ENCODE measurements around the gene MRPL58. TPM values are rescaled to one million over a fixed set of nuclear protein-coding genes. Genes with fewer than 3 reads are reported as not detected.

MRPL58 gene
- total RNA-seq, 1 experiment from 2014 or later: 41.9 TPM

DNA sequence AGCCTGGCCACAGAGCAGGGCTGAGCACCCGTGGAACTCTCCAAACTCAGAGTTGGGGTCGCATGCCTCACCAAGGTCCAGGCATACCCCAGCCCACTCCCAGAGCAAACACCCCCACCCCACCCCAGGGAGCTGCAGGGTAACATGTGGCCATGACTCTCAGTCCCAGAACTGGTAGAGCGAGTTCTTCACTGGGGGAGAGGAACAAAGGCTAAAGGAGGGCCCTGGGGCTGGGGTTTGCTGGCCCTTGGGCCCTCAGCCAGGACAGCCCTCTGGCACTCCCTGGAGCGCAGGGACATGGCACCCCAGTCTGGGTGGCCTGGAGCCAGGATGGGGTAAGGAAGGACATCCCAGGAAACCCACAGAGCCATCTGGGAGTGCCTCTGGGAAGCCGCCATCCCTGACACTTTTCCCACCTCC lies 44.1 kb upstream of the MRPL58 start:
- ATAC-seq (no peak), DNase-seq (ENCODE audit: low spot score) (no peak)
- CTCF ChIA-PET: interaction anchor here (1.2 to 7.5 kb wide), 7 partner anchors 6 to 106 kb away, joined by 3 to 133 read pairs (median 5); partner anchors contain the start of genes CDR2L, MRPL58 and OTOP2
- Mint-ChIP-seq H3K9me3 (no peaks in the 10 kb centered on the region), H3K4me3 (no peak overlapping the region), H3K36me3 (no peaks in the 10 kb centered on the region), H3K4me1 (peaks cover 14% of the 10 kb centered on the region), H3K27ac (no peak overlapping the region), H3K27me3 (ENCODE audit: low read depth) (peaks cover 26% of the 10 kb centered on the region)
- TF ChIP-seq NR3C1 (CRISPR knock-in tag; conservative IDR thresholded peaks at IDR 0.05; ENCODE audit: low read depth): no peak
- TF ChIP-seq, protein P1, sequence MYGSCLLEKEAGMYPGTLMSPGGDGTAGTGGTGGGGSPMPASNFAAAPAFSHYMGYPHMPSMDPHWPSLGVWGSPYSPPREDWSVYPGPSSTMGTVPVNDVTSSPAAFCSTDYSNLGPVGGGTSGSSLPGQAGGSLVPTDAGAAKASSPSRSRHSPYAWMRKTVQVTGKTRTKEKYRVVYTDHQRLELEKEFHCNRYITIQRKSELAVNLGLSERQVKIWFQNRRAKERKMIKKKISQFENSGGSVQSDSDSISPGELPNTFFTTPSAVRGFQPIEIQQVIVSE (CRISPR knock-in tag; IDR thresholded peaks at IDR 0.05; ENCODE audit: borderline replicate concordance): no peak
- TF ChIP-seq, protein P2, sequence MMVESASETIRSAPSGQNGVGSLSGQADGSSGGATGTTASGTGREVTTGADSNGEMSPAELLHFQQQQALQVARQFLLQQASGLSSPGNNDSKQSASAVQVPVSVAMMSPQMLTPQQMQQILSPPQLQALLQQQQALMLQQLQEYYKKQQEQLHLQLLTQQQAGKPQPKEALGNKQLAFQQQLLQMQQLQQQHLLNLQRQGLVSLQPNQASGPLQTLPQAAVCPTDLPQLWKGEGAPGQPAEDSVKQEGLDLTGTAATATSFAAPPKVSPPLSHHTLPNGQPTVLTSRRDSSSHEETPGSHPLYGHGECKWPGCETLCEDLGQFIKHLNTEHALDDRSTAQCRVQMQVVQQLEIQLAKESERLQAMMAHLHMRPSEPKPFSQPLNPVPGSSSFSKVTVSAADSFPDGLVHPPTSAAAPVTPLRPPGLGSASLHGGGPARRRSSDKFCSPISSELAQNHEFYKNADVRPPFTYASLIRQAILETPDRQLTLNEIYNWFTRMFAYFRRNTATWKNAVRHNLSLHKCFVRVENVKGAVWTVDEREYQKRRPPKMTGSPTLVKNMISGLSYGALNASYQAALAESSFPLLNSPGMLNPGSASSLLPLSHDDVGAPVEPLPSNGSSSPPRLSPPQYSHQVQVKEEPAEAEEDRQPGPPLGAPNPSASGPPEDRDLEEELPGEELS (CRISPR knock-in tag; IDR thresholded peaks at IDR 0.05): no peak
- TF ChIP-seq, protein P3, sequence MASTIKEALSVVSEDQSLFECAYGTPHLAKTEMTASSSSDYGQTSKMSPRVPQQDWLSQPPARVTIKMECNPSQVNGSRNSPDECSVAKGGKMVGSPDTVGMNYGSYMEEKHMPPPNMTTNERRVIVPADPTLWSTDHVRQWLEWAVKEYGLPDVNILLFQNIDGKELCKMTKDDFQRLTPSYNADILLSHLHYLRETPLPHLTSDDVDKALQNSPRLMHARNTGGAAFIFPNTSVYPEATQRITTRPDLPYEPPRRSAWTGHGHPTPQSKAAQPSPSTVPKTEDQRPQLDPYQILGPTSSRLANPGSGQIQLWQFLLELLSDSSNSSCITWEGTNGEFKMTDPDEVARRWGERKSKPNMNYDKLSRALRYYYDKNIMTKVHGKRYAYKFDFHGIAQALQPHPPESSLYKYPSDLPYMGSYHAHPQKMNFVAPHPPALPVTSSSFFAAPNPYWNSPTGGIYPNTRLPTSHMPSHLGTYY (CRISPR knock-in tag; IDR thresholded peaks at IDR 0.05): no peak
- TF ChIP-seq RORB (CRISPR knock-in tag; IDR thresholded peaks at IDR 0.05): no peak
- TF ChIP-seq, protein P4, sequence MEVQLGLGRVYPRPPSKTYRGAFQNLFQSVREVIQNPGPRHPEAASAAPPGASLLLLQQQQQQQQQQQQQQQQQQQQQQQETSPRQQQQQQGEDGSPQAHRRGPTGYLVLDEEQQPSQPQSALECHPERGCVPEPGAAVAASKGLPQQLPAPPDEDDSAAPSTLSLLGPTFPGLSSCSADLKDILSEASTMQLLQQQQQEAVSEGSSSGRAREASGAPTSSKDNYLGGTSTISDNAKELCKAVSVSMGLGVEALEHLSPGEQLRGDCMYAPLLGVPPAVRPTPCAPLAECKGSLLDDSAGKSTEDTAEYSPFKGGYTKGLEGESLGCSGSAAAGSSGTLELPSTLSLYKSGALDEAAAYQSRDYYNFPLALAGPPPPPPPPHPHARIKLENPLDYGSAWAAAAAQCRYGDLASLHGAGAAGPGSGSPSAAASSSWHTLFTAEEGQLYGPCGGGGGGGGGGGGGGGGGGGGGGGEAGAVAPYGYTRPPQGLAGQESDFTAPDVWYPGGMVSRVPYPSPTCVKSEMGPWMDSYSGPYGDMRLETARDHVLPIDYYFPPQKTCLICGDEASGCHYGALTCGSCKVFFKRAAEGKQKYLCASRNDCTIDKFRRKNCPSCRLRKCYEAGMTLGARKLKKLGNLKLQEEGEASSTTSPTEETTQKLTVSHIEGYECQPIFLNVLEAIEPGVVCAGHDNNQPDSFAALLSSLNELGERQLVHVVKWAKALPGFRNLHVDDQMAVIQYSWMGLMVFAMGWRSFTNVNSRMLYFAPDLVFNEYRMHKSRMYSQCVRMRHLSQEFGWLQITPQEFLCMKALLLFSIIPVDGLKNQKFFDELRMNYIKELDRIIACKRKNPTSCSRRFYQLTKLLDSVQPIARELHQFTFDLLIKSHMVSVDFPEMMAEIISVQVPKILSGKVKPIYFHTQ (CRISPR knock-in tag; IDR thresholded peaks at IDR 0.05): no peak
- TF ChIP-seq, protein P5, sequence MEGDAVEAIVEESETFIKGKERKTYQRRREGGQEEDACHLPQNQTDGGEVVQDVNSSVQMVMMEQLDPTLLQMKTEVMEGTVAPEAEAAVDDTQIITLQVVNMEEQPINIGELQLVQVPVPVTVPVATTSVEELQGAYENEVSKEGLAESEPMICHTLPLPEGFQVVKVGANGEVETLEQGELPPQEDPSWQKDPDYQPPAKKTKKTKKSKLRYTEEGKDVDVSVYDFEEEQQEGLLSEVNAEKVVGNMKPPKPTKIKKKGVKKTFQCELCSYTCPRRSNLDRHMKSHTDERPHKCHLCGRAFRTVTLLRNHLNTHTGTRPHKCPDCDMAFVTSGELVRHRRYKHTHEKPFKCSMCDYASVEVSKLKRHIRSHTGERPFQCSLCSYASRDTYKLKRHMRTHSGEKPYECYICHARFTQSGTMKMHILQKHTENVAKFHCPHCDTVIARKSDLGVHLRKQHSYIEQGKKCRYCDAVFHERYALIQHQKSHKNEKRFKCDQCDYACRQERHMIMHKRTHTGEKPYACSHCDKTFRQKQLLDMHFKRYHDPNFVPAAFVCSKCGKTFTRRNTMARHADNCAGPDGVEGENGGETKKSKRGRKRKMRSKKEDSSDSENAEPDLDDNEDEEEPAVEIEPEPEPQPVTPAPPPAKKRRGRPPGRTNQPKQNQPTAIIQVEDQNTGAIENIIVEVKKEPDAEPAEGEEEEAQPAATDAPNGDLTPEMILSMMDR (IDR thresholded peaks at IDR 0.05): no peak
- TF ChIP-seq, protein P6, sequence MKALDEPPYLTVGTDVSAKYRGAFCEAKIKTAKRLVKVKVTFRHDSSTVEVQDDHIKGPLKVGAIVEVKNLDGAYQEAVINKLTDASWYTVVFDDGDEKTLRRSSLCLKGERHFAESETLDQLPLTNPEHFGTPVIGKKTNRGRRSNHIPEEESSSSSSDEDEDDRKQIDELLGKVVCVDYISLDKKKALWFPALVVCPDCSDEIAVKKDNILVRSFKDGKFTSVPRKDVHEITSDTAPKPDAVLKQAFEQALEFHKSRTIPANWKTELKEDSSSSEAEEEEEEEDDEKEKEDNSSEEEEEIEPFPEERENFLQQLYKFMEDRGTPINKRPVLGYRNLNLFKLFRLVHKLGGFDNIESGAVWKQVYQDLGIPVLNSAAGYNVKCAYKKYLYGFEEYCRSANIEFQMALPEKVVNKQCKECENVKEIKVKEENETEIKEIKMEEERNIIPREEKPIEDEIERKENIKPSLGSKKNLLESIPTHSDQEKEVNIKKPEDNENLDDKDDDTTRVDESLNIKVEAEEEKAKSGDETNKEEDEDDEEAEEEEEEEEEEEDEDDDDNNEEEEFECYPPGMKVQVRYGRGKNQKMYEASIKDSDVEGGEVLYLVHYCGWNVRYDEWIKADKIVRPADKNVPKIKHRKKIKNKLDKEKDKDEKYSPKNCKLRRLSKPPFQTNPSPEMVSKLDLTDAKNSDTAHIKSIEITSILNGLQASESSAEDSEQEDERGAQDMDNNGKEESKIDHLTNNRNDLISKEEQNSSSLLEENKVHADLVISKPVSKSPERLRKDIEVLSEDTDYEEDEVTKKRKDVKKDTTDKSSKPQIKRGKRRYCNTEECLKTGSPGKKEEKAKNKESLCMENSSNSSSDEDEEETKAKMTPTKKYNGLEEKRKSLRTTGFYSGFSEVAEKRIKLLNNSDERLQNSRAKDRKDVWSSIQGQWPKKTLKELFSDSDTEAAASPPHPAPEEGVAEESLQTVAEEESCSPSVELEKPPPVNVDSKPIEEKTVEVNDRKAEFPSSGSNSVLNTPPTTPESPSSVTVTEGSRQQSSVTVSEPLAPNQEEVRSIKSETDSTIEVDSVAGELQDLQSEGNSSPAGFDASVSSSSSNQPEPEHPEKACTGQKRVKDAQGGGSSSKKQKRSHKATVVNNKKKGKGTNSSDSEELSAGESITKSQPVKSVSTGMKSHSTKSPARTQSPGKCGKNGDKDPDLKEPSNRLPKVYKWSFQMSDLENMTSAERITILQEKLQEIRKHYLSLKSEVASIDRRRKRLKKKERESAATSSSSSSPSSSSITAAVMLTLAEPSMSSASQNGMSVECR (CRISPR knock-in tag; IDR thresholded peaks at IDR 0.05; ENCODE audit: borderline replicate concordance): no peak
- no peak for TF ChIP-seq PRRX2 (CRISPR knock-in tag; IDR thresholded peaks at IDR 0.05)
- no peak for TF ChIP-seq NFATC4 (CRISPR knock-in tag; IDR thresholded peaks at IDR 0.05)
- TF ChIP-seq JAZF1 (CRISPR knock-in tag; IDR thresholded peaks at IDR 0.05): no peak
- TF ChIP-seq NR2C2 (CRISPR knock-in tag; IDR thresholded peaks at IDR 0.05): no peak
- no peak for TF ChIP-seq RELA (CRISPR knock-in tag; IDR thresholded peaks at IDR 0.05; ENCODE audit: borderline replicate concordance)
- no peak for TF ChIP-seq ZNF121 (CRISPR knock-in tag; IDR thresholded peaks at IDR 0.05)
- TF ChIP-seq, protein P7, sequence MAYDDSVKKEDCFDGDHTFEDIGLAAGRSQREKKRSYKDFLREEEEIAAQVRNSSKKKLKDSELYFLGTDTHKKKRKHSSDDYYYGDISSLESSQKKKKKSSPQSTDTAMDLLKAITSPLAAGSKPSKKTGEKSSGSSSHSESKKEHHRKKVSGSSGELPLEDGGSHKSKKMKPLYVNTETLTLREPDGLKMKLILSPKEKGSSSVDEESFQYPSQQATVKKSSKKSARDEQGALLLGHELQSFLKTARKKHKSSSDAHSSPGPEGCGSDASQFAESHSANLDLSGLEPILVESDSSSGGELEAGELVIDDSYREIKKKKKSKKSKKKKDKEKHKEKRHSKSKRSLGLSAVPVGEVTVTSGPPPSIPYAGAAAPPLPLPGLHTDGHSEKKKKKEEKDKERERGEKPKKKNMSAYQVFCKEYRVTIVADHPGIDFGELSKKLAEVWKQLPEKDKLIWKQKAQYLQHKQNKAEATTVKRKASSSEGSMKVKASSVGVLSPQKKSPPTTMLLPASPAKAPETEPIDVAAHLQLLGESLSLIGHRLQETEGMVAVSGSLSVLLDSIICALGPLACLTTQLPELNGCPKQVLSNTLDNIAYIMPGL (CRISPR knock-in tag; IDR thresholded peaks at IDR 0.05): no peak
- TF ChIP-seq, protein P8, sequence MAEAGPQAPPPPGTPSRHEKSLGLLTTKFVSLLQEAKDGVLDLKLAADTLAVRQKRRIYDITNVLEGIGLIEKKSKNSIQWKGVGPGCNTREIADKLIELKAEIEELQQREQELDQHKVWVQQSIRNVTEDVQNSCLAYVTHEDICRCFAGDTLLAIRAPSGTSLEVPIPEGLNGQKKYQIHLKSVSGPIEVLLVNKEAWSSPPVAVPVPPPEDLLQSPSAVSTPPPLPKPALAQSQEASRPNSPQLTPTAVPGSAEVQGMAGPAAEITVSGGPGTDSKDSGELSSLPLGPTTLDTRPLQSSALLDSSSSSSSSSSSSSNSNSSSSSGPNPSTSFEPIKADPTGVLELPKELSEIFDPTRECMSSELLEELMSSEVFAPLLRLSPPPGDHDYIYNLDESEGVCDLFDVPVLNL (CRISPR knock-in tag; IDR thresholded peaks at IDR 0.05; ENCODE audit: borderline replicate concordance, low read depth): no peak
- no peak for TF ChIP-seq ZNF671 (CRISPR knock-in tag; IDR thresholded peaks at IDR 0.05)
- TF ChIP-seq MXD4 (CRISPR knock-in tag; IDR thresholded peaks at IDR 0.05; ENCODE audit: borderline replicate concordance): no peak
- TF ChIP-seq, protein P9, sequence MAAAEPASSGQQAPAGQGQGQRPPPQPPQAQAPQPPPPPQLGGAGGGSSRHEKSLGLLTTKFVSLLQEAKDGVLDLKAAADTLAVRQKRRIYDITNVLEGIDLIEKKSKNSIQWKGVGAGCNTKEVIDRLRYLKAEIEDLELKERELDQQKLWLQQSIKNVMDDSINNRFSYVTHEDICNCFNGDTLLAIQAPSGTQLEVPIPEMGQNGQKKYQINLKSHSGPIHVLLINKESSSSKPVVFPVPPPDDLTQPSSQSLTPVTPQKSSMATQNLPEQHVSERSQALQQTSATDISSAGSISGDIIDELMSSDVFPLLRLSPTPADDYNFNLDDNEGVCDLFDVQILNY (CRISPR knock-in tag; IDR thresholded peaks at IDR 0.05): no peak
- TF ChIP-seq EMX1 (CRISPR knock-in tag; IDR thresholded peaks at IDR 0.05): no peak
- POLR2A ChIA-PET: interaction anchor here (0.8 to 0.9 kb wide), 2 partner anchors 20 to 43 kb away, joined by 3 read pairs; no protein-coding TSS in a partner anchor

Data from WTC11 (cell line).